HG02678 (cell line): Measurements from ENCODE around the gene ILF3.

ENCODE experiments used
- ATAC-seq: cut with Tn5 transposase; IDR thresholded peaks from one replicate; pipeline ENCODE4 v1.9.1; 2021; ENCODE audit warnings: mild to moderate bottlenecking, moderate library complexity; ENCODE audit not compliant: unreplicated experiment

The ILF3 gene

DNA sequence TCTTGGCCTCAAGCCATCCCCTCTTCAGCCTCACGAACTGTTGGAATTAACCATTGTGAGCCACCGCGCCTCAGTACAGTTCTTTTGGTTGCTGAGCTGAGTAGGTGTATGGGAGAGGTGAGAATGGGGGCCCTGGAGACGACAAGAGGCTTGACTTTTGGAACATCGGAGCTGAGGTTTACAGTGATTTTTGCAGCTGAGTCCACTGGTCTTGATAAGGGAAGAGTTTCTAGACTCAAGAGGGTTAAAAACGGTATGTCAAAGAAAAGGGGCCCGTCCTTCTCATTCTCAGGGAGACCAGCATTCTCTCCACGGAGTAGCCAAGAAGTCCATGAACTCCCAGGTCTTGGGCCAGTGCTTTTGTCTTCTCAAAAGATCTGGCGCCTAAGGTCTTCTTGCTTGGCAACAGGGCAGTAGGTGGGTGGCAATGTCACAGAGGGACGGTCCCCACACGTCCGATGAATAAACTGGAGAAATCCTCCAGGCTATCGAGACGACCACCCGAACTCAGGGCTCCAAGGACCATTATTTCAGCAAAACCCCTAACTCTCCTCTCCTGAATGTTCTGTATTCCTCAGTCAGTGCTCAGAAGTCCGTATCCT lies 40.7 kb downstream of the ILF3 start:
- ATAC-seq, result no peak

DNA sequence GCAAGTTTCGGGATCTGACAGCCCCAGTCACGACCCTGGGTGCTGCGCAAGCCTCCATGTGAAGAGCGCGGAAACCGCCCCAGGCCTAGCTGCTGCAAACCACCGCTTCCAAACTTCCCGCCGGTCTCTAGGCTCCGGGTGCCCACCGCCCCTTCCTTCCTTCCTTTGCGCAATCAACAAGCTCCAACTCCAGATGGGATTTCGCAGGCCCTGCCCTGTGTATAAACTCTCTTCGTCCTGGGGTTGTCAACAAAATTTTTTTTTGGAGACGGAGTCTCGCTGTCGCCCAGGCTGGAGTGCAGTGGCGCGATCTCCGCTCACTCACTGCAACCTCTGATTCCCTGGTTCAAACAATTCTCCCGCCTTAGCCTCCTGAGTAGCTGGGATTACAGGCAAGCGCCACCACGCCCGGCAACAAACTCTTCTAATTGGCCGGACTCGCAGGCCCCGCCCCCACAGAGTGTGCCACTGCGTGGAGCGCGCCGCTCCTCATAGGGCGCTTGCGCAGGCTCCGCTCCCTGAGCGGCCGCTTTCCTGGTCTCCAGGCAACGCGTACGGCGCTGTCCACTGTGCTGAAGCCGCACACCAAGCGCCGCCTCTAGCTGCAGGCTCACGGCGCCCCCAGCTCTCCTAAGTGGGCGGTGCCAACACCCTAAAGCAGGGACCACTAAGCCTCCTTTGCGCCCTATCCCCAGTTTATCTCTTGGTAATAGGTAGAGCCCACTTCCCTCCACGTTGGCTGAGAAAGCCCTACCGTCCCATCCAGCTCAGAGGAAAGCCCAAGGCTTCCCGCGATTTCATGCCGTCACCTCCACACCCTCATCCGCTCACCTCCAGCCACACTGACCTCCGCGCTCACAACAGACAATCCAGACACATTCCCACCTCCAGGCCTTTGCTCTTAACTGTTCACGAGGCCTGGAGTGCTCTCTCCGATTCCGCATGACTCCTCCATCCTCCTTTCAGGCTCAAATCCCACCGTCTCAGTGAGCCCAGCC lies 41.6 kb downstream of the ILF3 start:
- peak; percentile 85 for ATAC-seq

GRCh38 chr19:10699650-10700335 lies 45.6 kb downstream of the ILF3 start:
- ATAC-seq, result no peak

DNA sequence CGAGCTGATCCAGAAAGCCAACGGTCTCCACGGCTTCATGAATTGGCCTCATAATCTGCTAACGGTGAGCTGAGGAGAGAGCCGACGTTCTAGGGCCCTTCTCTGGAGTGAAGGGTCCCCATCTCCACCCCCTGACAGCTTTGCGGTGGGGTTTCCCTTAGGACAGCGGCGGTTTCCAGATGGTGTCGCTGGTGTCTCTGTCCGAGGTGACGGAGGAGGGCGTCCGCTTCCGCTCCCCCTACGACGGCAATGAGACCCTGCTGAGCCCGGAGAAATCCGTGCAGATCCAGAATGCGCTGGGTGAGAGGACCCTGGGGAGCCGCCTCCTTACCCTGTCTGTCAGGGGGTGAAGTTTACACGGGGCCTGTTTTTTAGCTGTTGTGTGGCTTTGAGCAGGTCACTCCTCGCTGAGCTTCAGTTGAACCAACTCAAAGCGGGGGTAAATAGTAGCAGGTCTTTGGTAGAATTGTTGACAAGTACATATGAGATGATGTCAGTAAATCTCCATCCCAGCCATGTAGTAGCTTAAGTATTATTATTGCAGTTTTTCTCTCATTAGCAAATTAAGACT lies 47.9 kb downstream of the ILF3 start:
- ATAC-seq, result no peak

- no peak for ATAC-seq
These were observed 52.8 kb downstream of the ILF3 start for GRCh38 chr19:10706990-10707389.

DNA sequence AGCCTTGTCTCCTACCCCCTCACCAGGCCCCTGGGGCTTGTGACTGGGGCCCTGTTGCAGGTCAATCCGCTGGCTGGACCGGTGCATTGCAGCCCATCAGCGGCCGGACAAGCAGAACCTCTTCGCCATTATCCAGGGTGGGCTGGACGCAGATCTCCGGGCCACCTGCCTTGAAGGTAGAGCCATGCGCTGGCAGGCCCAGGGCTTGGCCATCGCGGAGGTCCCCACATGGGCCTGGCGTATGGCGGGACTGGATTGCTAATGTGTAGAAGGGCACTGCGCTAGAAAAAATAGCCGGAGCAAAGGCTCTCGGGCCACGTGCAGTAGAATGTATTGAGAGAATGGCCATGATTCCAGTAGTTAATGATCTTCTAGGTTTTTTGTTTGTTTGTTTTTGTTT lies 53.3 kb downstream of the ILF3 start:
- no peak for ATAC-seq

GRCh38 chr19:10708291-10708690 lies 54.1 kb downstream of the ILF3 start:
- ATAC-seq, result no peak

DNA sequence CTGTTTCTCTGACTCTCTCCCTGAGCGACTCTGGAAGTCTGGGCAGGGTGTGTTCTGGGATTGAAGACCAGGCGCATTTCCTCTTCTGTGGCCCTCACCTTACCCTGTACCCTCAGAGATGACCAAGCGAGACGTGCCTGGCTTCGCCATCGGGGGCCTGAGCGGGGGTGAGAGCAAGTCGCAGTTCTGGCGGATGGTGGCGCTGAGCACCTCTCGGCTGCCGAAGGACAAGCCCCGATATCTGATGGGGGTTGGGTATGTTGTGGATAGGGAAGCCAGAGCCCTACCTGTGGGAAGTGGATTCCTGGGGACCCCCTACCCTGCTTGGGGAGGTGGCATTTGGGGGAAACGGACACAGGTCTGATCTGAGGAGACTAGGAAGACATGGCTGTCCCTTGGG lies 57.9 kb downstream of the ILF3 start:
- ATAC-seq, result no peak

DNA sequence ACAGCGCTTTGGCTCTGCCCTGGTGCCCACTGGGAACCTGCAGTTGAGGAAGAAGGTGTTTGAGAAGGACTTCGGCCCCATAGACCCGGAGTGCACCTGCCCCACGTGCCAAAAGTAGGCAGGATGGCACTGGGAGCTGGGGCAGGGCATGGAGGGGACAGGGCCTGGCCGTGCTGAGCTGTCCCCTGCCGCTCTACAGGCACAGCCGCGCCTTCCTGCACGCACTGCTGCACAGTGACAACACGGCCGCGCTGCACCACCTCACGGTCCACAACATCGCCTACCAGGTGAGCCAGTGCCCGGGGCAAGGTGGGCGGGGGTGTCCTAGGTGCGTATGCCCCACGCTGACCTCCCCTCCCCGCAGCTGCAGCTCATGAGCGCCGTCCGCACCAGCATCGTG lies 58.6 kb downstream of the ILF3 start:
- ATAC-seq, result no peak

DNA sequence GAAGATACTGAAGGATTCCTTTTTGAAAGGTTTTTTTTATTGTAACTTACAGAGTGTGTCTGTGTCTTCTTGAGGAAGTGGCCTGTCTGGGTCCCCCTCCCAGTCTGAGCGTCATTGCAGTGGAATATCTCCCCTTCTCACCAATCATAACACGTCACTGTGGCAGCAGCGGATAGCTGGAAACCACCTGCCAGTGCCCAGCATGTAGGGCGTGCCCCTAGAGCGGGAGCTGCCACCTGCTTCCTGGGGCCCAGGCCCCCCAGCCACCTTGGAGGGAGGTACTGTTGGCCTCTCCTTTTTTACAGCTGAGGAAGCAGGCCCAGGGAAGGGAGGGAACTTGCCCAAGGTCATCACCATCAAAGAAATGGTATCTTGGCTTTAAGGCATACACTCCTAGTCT lies 59.2 kb downstream of the ILF3 start:
- no peak for ATAC-seq

DNA sequence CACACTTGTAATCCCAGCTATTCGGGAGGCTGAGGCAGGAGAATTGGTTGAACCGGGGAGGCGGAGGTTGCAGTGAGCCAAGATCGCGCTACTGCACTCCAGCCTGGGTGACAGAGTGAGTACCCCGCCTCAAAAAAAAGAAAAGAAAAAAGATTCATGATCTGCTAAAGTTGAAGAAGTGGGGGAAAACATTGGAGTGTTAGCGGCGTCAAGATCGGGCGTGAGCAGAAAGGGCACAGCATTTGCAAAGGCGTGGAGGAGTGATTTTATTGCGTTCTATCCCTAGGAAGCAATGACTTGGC lies 62.9 kb downstream of the ILF3 start:
- ATAC-seq, result no peak

DNA sequence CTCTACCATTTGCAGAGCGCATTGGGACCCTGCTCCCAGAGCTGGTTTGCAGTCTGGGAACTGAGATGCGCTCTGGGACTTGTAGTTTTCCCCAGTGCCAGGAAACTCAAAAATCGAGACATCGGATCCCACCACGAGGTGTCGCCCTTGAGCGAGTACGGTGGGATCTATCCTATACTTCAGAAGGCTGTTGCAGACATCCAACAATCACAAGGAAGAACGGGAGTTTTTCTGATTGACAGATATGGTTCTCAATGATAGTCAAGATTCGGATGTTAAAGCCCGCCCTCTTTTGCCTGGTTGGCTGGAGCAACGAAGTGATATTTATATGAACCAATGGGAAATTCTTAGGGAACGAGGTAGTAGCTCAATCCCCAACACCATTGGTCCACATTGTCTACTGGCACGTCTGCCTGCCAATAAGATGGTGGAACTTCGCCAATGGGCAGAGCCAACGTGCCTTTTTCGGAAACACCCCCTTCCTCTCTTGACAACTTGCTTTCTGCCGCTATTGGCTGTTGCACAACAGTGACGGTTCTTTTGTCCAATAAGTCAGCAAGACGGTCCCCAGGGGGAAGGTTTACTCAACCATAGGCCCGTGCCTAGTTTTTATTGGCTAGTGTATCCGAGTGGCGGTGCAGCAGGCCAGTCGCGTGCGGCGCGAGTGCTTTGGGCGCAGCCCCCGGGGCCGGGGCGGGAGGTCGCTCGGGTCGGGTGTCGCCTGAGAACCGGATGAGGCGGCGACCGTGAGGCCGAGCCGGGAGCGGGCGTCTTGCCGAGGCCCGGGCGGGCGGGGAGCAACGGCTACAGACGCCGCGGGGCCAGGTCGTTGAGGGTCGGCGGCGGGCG lies 63.4 kb downstream of the ILF3 start, which contains the start of gene DNM2:
Gene DNM2, plus strand, starts transcription at position 724 of the 849 bp plus-strand sequence. CDS start 164 bp downstream, outside the sequence.
- ATAC-seq, result peak; percentile 81

DNA sequence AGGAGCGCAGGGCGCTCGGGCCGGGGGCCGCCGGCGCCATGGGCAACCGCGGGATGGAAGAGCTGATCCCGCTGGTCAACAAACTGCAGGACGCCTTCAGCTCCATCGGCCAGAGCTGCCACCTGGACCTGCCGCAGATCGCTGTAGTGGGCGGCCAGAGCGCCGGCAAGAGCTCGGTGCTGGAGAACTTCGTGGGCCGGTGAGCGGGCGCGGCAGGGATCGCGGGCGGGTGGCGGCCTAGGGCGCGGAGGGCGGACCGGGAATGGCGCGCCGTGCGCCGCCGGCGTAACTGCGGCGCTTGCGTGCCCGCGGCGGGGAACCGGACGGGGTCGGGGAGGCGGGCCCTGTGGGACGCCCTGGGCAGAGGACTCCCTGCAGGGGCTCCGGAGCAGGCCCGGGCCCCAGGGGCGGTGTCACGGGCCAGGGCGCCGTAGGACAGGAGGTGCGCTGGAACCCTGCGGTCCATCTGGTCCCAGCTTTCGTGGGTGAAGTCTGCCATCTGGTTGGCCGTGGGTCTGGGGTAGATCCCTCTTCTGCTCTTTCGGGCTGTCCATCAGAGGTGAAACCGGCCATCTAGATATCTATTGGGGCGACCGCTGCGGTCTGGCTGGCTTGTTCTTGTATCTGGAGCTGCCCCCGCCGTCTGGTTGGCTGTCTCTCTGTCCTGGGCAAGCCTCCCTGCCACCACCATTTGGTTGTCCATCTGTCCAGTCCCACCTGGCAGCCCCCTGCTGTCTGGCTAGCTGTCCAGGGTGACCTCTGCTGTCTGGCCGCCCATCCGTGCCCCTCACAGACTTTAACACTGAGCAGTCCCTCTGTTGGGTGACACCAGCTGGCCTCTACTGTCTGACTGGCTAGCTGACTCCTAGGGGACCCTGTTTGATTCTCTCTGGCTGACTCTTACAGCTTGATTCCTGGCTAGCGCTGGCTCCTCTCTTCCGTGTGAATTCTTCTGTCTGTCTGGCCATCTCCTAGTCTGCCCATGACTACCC lies 64.4 kb downstream of the ILF3 start:
- ATAC-seq, result no peak

DNA sequence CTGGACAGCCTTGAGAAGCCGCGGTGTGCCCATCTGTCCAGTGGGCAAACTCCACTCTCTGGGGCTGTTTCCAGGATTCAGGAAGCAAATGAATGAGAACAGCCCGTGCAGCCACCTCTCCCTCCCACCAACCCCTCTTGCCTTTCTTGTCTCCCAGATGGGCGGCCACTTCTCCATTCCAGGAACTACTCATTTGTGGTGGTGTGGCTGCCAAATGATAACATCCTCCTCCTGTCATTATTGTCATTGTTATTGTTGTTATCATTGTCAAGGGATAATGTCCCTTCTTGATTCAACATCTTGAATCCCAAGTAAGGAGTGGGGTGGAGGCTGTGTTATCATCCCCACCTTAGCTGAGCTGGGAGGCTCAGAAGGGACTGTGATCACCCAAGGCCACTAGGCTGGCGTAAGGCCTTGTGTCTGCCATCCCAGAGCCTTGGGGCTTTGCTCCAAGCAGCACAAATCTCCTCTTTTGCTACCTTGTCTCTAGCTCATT lies 65.4 kb downstream of the ILF3 start:
- no peak for ATAC-seq

DNA sequence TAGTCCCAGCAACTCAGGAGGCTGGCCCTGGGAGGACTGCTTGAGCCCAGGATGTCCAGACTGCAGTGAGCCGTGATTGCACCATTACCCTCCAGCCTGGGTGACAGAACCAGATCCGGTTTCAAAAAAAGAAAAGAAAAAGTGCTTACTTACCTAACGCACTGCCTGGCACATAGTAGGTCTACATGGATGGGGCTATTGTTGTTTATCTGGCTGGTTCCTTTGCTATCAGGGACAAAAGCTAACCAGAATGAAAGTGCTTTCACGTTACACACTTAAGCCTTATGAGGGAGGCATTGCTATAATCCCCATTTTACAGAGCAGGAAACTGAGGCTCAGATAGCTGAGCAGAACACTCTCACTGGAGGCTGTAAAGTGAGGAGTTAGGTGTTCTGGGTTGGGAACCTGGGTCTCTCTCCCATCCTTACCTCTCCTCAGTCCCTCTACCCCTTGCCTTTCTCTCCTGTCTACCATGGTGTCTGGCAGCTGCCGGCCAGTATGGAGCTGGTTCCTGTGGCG lies 66.5 kb downstream of the ILF3 start:
- ATAC-seq, result no peak

- no peak for ATAC-seq
These were observed 69.4 kb downstream of the ILF3 start for GRCh38 chr19:10723591-10723990.

DNA sequence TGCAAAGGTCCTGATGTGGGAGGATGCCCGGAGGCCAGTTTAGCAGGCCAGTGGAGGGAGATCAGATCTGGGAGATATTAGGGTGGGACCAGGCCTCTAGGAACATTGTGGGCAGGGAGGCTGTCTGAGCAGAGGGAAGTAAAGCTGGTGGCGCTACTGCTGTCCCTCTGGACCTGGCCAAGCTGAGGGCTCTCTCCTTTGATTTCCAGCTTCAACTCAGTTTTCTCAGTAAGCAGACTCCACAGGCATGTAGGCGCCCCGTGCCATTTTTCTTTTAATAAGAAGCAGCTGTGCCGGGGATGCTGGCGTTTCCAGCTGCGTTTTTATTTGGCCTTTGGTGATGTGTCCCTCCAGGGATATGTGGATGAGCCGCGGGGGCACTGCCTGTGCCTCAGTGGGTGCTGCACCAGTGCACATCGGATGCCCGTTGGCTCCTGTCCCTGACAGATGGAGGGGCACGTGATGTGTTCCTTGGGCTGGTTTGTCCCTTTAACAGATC lies 70.5 kb downstream of the ILF3 start:
- ATAC-seq, result no peak

GRCh38 chr19:10725415-10725814 lies 71.3 kb downstream of the ILF3 start:
- ATAC-seq, result no peak

DNA sequence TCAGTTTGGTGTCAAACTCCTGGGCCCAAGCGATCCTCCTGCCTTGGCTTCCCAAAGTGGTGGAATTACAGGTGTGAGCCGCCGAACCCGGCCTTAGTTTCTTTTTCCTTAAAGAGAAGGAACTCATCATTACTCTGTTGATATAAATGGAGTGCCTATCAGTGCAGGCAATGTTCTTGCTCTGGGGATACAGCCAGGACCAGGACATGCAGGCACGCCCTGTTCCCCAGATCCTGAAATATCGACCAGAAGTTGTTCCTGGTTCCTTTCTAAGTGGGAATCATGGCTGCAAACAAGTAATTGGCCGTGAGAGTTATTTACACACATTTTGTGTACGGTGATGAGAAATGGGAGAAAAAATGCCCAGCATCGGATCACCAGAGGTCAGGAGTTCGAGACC lies 72.1 kb downstream of the ILF3 start:
- no peak for ATAC-seq
